A549 (cell line): Measurements from ENCODE around the gene SMTNL2.

Experiments used
- EP300 ChIP-seq, 2 experiments: fragments of >200 bp; sonication (Bioruptor Twin); formaldehyde crosslinking; IDR thresholded peaks; 2 replicates in 1 of 2; 3 replicates in 1 of 2; pipeline ENCODE4 v1.6.1; 2016 to 2017
- ESRRA ChIP-seq: fragments of 150-350 bp; IDR thresholded peaks from 2 replicates; pipeline ENCODE4 v1.6.1; 2014; ENCODE audit warnings: mild to moderate bottlenecking, low read length, borderline replicate concordance
- JUN ChIP-seq, 2 experiments: fragments of >200 bp; sonication (Bioruptor Twin); formaldehyde crosslinking; IDR thresholded peaks; 2 replicates in 1 of 2; 3 replicates in 1 of 2; pipeline ENCODE4 v1.6.1; 2016 to 2017
- JUNB ChIP-seq: fragments of >200 bp; sonication (Bioruptor Twin); formaldehyde crosslinking; IDR thresholded peaks from 2 replicates; pipeline ENCODE4 v1.6.1; 2016
- POLR2A ChIP-seq: IDR thresholded peaks from 2 replicates; pipeline ENCODE4 v1.6.1; 2012; ENCODE audit warnings: mild to moderate bottlenecking, low read length
- TF ChIP-seq, protein P1 (sequence below): IDR thresholded peaks from 2 replicates; pipeline ENCODE4 v1.6.1; 2012; ENCODE audit warnings: low read depth, borderline replicate concordance
- TF ChIP-seq, protein P2 (sequence below): fragments of 200-600 bp; sonication (generic); IDR thresholded peaks from 2 replicates; pipeline ENCODE4 v1.6.1; 2016; ENCODE audit warnings: antibody characterized with exemption, mild to moderate bottlenecking, moderate library complexity
- TF ChIP-seq, protein P3 (sequence below): fragments of >200 bp; sonication (Bioruptor Twin); formaldehyde crosslinking; IDR thresholded peaks from 3 replicates; pipeline ENCODE4 v1.5.1; 2016

DNA sequence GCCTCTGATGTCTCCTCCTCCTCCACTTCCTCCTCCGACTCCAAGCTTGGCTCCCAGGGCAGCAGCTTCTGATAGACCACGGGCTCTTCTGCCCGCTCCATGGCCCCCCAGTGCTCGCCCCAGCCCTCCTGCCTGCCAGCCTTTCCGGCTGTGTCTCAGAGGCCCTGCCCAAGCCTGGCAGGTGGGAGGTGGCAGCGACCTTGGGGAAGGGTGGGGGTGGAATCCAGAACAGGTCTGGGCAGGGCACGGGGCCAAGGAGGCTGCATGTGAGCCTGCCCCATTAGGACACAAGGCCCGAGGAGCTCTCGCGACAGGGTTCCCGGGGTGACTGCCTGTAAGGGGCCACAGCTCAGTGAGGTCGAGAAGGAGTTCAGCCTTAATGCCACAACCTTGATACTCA is 23.9 kb upstream of the SMTNL2 start, which contains the start of gene GGT6:
- TF ChIP-seq JUN (IDR thresholded peaks at IDR 0.05): no peak
- TF ChIP-seq, protein P1, sequence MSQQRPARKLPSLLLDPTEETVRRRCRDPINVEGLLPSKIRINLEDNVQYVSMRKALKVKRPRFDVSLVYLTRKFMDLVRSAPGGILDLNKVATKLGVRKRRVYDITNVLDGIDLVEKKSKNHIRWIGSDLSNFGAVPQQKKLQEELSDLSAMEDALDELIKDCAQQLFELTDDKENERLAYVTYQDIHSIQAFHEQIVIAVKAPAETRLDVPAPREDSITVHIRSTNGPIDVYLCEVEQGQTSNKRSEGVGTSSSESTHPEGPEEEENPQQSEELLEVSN: no peak
- TF ChIP-seq, protein P2, sequence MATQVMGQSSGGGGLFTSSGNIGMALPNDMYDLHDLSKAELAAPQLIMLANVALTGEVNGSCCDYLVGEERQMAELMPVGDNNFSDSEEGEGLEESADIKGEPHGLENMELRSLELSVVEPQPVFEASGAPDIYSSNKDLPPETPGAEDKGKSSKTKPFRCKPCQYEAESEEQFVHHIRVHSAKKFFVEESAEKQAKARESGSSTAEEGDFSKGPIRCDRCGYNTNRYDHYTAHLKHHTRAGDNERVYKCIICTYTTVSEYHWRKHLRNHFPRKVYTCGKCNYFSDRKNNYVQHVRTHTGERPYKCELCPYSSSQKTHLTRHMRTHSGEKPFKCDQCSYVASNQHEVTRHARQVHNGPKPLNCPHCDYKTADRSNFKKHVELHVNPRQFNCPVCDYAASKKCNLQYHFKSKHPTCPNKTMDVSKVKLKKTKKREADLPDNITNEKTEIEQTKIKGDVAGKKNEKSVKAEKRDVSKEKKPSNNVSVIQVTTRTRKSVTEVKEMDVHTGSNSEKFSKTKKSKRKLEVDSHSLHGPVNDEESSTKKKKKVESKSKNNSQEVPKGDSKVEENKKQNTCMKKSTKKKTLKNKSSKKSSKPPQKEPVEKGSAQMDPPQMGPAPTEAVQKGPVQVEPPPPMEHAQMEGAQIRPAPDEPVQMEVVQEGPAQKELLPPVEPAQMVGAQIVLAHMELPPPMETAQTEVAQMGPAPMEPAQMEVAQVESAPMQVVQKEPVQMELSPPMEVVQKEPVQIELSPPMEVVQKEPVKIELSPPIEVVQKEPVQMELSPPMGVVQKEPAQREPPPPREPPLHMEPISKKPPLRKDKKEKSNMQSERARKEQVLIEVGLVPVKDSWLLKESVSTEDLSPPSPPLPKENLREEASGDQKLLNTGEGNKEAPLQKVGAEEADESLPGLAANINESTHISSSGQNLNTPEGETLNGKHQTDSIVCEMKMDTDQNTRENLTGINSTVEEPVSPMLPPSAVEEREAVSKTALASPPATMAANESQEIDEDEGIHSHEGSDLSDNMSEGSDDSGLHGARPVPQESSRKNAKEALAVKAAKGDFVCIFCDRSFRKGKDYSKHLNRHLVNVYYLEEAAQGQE: no peak
- no peak for TF ChIP-seq ESRRA
- TF ChIP-seq, protein P3, sequence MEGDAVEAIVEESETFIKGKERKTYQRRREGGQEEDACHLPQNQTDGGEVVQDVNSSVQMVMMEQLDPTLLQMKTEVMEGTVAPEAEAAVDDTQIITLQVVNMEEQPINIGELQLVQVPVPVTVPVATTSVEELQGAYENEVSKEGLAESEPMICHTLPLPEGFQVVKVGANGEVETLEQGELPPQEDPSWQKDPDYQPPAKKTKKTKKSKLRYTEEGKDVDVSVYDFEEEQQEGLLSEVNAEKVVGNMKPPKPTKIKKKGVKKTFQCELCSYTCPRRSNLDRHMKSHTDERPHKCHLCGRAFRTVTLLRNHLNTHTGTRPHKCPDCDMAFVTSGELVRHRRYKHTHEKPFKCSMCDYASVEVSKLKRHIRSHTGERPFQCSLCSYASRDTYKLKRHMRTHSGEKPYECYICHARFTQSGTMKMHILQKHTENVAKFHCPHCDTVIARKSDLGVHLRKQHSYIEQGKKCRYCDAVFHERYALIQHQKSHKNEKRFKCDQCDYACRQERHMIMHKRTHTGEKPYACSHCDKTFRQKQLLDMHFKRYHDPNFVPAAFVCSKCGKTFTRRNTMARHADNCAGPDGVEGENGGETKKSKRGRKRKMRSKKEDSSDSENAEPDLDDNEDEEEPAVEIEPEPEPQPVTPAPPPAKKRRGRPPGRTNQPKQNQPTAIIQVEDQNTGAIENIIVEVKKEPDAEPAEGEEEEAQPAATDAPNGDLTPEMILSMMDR: no peak
- no peak for TF ChIP-seq EP300 (IDR thresholded peaks at IDR 0.05)
- TF ChIP-seq POLR2A: no peak
- no peak for TF ChIP-seq JUNB
